Measurements from ENCODE around the gene SNX9. TPM values are rescaled to one million over a fixed set of nuclear protein-coding genes. Genes with fewer than 3 reads are reported as not detected.

SNX9 gene
- total RNA-seq, 1 donor from 2014 or later: 65.0 TPM

DNA sequence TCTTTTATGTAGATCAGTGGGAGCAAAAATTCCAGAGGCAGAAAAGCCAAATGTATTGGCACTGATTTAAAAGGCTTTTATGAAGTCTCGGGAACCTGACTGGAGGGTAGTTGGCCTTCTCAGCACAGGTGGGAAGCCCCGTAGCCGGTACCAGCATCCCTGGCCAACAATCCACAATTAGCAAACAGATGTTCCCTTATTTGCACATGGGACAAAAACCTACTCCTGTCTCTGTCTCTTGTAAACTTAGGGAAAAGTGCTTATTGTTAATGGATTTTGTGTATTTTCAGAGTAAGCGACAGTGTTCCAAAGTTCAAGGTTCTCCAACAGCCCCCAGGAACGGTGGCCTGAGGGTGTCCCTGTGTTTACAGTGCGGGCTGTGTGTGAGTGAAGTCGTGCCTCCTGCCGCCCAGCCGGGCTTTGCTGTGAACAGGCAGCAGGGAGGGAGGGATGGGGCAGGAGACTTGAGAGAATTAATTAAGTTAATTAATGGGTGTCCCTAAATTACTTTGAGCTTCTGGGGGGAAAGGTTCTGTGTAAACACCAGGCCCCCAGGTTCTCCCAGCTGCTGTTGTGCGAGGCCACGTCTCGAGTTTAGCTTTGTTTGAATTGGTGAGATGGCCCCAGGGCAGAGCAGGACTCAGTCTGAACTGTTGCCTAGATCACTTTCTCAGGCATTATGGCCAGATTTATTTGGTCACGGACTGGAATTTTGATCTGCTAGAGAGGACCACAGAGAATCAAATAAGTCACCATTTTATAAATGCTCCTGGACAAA, 162.5 kb downstream of the SNX9 start:
- H3K27ac Mint-ChIP-seq (ENCODE audit: unreplicated experiment): peak overlapping the region; percentile 84
- H3K27me3 Mint-ChIP-seq (ENCODE audit: unreplicated experiment): no peaks in the 10 kb centered on the region
- peaks cover 76% of the 10 kb centered on the region for H3K4me1 Mint-ChIP-seq (ENCODE audit: unreplicated experiment)
- TF ChIP-seq, protein P1, sequence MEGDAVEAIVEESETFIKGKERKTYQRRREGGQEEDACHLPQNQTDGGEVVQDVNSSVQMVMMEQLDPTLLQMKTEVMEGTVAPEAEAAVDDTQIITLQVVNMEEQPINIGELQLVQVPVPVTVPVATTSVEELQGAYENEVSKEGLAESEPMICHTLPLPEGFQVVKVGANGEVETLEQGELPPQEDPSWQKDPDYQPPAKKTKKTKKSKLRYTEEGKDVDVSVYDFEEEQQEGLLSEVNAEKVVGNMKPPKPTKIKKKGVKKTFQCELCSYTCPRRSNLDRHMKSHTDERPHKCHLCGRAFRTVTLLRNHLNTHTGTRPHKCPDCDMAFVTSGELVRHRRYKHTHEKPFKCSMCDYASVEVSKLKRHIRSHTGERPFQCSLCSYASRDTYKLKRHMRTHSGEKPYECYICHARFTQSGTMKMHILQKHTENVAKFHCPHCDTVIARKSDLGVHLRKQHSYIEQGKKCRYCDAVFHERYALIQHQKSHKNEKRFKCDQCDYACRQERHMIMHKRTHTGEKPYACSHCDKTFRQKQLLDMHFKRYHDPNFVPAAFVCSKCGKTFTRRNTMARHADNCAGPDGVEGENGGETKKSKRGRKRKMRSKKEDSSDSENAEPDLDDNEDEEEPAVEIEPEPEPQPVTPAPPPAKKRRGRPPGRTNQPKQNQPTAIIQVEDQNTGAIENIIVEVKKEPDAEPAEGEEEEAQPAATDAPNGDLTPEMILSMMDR (IDR thresholded peaks at IDR 0.05): no peak
- peak overlapping the region; percentile 78 for H3K4me3 Mint-ChIP-seq (ENCODE audit: unreplicated experiment)
- H3K36me3 Mint-ChIP-seq (ENCODE audit: unreplicated experiment): no peaks in the 10 kb centered on the region
- no peak for DNase-seq (ENCODE audit: extremely low spot score, unreplicated experiment)
- no peaks in the 10 kb centered on the region for H3K9me3 Mint-ChIP-seq (ENCODE audit: unreplicated experiment)

DNA sequence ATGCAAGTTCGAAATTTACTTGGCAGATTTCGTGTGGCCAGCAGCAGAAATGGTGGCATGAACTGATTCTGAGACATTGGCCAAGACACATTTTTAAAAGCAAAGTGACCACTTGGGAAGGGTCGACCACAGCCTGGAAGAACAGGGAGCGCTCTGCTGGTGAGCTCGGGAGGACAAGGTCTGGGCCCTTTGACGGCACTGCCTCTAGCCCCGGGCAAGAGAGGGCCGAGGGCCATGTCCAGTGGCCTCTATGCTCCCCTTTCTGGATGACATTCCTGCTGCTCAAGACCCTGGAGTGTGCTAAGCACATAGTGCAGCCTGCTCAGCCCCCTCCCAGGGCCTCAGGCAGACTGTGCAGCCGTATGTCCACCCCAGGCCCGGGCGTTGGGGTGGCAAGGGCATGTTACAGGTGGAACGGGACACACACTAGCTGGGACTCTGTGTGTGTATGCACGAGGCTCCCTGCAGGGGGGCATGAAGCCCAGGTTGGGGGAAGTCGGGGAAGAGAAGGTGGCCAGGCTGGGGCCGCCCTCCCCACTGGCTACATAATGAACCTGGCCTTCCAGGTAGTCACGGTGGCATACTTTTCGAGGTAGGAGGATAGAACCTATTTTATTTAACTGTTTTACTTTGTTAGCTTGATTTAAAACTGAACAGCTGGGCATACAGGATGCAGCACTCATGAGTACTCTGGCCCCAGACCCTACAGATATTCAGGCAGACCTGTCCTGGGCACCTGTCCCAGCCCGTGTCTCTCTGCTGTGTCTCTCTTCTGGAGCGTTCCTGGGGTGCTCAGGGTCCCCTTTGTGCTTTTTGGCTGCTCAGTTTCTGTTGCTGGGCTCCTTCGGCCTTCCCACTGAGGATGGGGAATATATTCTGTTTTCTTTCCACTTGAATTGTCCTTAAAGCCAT, 165.0 kb downstream of the SNX9 start:
- H3K9me3 Mint-ChIP-seq (ENCODE audit: unreplicated experiment): no peaks in the 10 kb centered on the region
- TF ChIP-seq, protein P1 (IDR thresholded peaks at IDR 0.05): no peak
- peak overlapping the region; percentile 86 for H3K27ac Mint-ChIP-seq (ENCODE audit: unreplicated experiment)
- no peak for DNase-seq (ENCODE audit: extremely low spot score, unreplicated experiment)
- no peak overlapping the region for H3K4me3 Mint-ChIP-seq (ENCODE audit: unreplicated experiment)
- H3K36me3 Mint-ChIP-seq (ENCODE audit: unreplicated experiment): peaks cover 8% of the 10 kb centered on the region
- no peaks in the 10 kb centered on the region for H3K27me3 Mint-ChIP-seq (ENCODE audit: unreplicated experiment)
- H3K4me1 Mint-ChIP-seq (ENCODE audit: unreplicated experiment): peaks cover 86% of the 10 kb centered on the region

DNA sequence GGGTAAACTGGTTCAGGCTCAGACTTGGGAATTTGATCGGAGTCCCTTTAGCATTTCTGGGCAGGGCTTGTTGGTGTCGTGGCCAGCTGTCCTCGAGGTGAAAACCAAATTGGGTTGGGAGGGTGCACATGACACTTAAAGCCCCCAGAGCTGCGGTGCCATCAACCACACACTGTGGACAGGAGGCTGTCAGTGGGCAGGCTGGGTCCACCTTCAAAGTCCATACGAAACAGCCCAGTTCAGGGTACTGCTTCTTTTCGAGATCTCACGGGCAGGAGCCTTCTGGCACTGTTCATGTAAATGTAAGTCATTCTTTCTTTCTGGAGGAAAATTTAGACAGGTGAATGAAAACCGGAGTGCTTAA, 165.6 kb downstream of the SNX9 start:
- Mint-ChIP-seq H3K27ac (ENCODE audit: unreplicated experiment) (peak overlapping the region; percentile 86), H3K9me3 (ENCODE audit: unreplicated experiment) (no peaks in the 10 kb centered on the region), H3K27me3 (ENCODE audit: unreplicated experiment) (no peaks in the 10 kb centered on the region), H3K4me1 (ENCODE audit: unreplicated experiment) (peaks cover 90% of the 10 kb centered on the region), H3K36me3 (ENCODE audit: unreplicated experiment) (peaks cover 8% of the 10 kb centered on the region), H3K4me3 (ENCODE audit: unreplicated experiment) (no peak overlapping the region)
- TF ChIP-seq, protein P1 (IDR thresholded peaks at IDR 0.05): no peak
- DNase-seq (ENCODE audit: extremely low spot score, unreplicated experiment): no peak

DNA sequence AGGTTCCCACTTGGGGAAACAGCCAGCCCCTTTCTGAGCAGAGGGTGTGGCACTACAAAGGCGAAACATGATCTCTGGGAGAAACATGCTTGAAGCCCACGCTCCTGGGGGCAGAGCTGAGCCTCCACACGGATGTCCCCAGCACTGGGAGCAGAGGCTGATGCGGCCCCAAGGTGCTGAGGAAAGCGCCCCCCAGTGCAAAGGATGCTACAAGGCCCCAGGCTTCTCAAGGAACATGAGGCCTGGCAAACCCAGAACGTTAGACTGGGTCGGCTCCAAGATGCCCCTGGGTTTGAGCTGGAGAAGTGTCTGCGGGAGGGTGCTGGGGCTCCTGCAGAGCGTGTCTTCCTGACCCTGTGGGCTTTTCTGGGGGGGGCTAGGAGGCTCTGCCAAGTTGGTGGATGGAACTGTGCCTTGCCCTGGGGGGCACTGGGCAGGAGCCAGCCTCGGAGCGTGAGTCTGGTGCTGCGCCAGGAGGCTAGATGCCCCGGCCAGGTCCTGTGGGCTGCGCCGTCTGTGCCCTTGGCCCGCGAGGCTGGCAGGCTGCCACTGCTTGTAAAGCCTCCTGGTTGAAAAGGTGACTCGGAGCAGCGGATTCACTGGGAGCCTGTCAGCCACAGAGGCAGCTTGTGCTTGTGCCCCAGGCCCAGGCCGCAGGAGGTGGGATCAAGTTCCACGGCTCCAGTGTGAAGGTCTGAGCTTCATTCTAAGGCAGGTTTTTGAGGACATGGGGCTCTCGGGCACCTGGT, 166.7 kb downstream of the SNX9 start:
- Mint-ChIP-seq H3K9me3 (ENCODE audit: unreplicated experiment) (no peaks in the 10 kb centered on the region), H3K27ac (ENCODE audit: unreplicated experiment) (peak overlapping the region; percentile 86), H3K4me1 (ENCODE audit: unreplicated experiment) (peaks cover 90% of the 10 kb centered on the region), H3K27me3 (ENCODE audit: unreplicated experiment) (no peaks in the 10 kb centered on the region), H3K4me3 (ENCODE audit: unreplicated experiment) (peak overlapping the region; percentile 53), H3K36me3 (ENCODE audit: unreplicated experiment) (peaks cover 8% of the 10 kb centered on the region)
- peak; percentile 93 for DNase-seq (ENCODE audit: extremely low spot score, unreplicated experiment)
- TF ChIP-seq, protein P1 (IDR thresholded peaks at IDR 0.05): no peak
